DOHH2 (cell line): ENCODE measurements around the gene NCAPG2.

Experiments
- H3F3A ChIP-seq: fragments of 200-600 bp; sonication (generic), shearing (Covaris generic); 2 replicates; pipeline ENCODE4 v1.6.0; 2016; ENCODE audit warnings: antibody characterized with exemption, mild to moderate bottlenecking; ENCODE audit not compliant: control insufficient read depth, insufficient read depth
- H3K27ac ChIP-seq: fragments of 200-600 bp; sonication (generic); 2 replicates; pipeline ENCODE4 v1.5.1; 2014; ENCODE audit warnings: low read depth, mild to moderate bottlenecking, low read length, moderate library complexity
- H3K27me3 ChIP-seq: fragments of 200-600 bp; sonication (generic); 2 replicates; pipeline ENCODE4 v1.6.1; 2014; ENCODE audit warnings: mild to moderate bottlenecking, low read length, mixed read lengths; ENCODE audit not compliant: control insufficient read depth
- H3K36me3 ChIP-seq: fragments of 200-600 bp; sonication (generic); 2 replicates; pipeline ENCODE4 v1.6.1; 2014; ENCODE audit warnings: mild to moderate bottlenecking, low read length, moderate library complexity, mixed read lengths; ENCODE audit not compliant: control insufficient read depth
- H3K4me1 ChIP-seq: fragments of 200-600 bp; sonication (generic); 2 replicates; pipeline ENCODE4 v1.6.1; 2014; ENCODE audit warnings: mild to moderate bottlenecking, low read length, mixed read lengths; ENCODE audit not compliant: control insufficient read depth
- H3K4me2 ChIP-seq: fragments of 200-600 bp; sonication (generic); 2 replicates; pipeline ENCODE4 v1.6.0; 2014; ENCODE audit warnings: mild to moderate bottlenecking, low read length, moderate library complexity
- H3K4me3 ChIP-seq: fragments of 200-600 bp; sonication (generic); 2 replicates; pipeline ENCODE4 v1.5.1; 2014; ENCODE audit warnings: mild to moderate bottlenecking, low read length, mixed read lengths
- H3K79me2 ChIP-seq: fragments of 200-600 bp; sonication (generic); 2 replicates; pipeline ENCODE4 v1.6.1; 2014; ENCODE audit warnings: mild to moderate bottlenecking, low read length, mixed read lengths; ENCODE audit not compliant: control insufficient read depth
- H3K9me2 ChIP-seq: fragments of 200-600 bp; sonication (generic); replicated peaks from 2 replicates; pipeline ENCODE4 v1.6.1; 2014; ENCODE audit warnings: mild to moderate bottlenecking, low read length, mixed read lengths; ENCODE audit not compliant: control insufficient read depth
- H3K9me3 ChIP-seq: fragments of 200-600 bp; sonication (generic); 2 replicates; pipeline ENCODE4 v1.6.1; 2014; ENCODE audit warnings: antibody characterized with exemption, low read length, mixed read lengths; ENCODE audit not compliant: control insufficient read depth, insufficient read depth
- H4K20me1 ChIP-seq: fragments of 200-600 bp; sonication (generic); 2 replicates; pipeline ENCODE4 v1.6.0; 2014; ENCODE audit warnings: low read depth, mild to moderate bottlenecking, antibody characterized with exemption, low read length, moderate library complexity; ENCODE audit not compliant: control insufficient read depth, insufficient read depth
- EZH2phosphoT487 ChIP-seq: fragments of 200-600 bp; sonication (generic); IDR thresholded peaks from 2 replicates; pipeline ENCODE4 v1.6.1; 2017; ENCODE audit warnings: borderline replicate concordance, mild to moderate bottlenecking, antibody characterized with exemption, low read length, moderate library complexity, mixed read lengths
- TF ChIP-seq, protein P1 (sequence below): fragments of 200-600 bp; sonication (generic); IDR thresholded peaks from one replicate; pipeline ENCODE4 v1.5.1; 2014; ENCODE audit warnings: antibody characterized with exemption, mild to moderate bottlenecking, low read depth, low read length; ENCODE audit not compliant: poor library complexity, severe bottlenecking

NCAPG2 gene

DNA sequence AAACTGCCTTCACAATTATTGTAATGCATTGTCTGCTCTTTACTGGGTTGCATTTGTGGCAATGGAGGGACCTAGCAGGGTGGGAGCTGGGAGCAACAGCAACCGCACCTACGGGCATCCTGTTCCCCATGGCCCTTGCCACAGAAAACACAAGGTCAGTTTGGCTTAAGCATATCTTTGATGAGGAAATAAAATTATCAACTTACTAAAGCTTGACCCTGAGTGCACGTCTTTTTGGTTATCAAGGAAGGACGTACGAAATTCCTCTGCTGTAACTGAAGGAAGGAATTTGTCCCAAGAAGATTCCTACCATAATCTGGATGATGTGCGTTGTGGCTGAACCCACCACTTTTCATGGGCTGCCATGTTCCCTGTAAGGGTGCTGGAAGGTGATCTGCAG, 97.0 kb downstream of the NCAPG2 start:
- TF ChIP-seq, protein P1, sequence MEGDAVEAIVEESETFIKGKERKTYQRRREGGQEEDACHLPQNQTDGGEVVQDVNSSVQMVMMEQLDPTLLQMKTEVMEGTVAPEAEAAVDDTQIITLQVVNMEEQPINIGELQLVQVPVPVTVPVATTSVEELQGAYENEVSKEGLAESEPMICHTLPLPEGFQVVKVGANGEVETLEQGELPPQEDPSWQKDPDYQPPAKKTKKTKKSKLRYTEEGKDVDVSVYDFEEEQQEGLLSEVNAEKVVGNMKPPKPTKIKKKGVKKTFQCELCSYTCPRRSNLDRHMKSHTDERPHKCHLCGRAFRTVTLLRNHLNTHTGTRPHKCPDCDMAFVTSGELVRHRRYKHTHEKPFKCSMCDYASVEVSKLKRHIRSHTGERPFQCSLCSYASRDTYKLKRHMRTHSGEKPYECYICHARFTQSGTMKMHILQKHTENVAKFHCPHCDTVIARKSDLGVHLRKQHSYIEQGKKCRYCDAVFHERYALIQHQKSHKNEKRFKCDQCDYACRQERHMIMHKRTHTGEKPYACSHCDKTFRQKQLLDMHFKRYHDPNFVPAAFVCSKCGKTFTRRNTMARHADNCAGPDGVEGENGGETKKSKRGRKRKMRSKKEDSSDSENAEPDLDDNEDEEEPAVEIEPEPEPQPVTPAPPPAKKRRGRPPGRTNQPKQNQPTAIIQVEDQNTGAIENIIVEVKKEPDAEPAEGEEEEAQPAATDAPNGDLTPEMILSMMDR = no peak
- TF ChIP-seq EZH2phosphoT487 = no peak
- Histone ChIP-seq H3K9me3 (no peaks in the 10 kb centered on the region), H3K4me1 (peaks cover 11% of the 10 kb centered on the region), H3K4me3 (no peak overlapping the region), H3K4me2 (no peak overlapping the region), H3K36me3 (peaks cover 42% of the 10 kb centered on the region), H3K9me2 (no peaks in the 10 kb centered on the region), H3K27me3 (no peaks in the 10 kb centered on the region), H3K27ac (no peak overlapping the region), H3K79me2 (no peaks in the 10 kb centered on the region), H3F3A (no peaks in the 10 kb centered on the region), H4K20me1 (0 out of 2 replicates have a peak, but pooled peaks cover 5% of the 10 kb centered on the region)

DNA sequence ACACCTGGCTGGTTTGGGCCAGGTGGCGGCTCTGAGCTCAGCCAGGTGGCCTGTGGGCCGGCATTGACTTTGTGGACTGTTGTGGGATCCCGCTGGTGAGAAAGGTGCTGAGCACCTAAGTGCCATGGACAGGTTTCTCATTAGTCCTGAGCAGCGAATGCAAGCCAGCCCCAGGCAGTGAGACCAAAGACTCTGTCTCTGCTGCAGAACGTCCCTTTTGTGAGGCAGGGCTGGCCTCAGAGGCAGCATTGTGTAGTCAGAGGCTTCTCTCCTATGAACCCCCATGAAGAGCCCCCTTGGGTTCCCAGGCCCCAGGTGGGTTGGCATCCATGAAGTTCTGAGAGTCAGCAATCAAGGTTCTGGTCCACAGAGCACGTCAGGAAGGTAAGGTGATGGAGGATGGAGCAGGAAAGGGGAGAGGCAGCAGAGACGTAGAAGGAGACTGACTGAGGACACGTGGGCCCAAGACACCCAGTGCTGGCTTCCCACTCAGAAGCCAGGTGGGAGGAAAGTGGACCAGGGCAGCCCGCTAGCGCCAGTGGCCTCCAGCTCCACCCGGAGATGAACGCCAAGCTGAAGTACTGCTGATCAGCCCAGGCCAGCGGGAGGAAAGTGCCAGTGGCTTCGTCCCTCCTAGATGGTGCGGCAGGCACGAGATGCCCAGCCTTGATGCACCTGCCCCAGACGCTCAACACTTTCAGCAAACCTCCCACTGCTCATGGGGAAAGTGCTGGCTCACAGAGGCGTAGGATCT, 97.8 kb downstream of the NCAPG2 start:
- H4K20me1 ChIP-seq = 0 out of 2 replicates have a peak, but pooled peaks cover 2% of the 10 kb centered on the region
- H3K36me3 ChIP-seq = peaks cover 35% of the 10 kb centered on the region

DNA sequence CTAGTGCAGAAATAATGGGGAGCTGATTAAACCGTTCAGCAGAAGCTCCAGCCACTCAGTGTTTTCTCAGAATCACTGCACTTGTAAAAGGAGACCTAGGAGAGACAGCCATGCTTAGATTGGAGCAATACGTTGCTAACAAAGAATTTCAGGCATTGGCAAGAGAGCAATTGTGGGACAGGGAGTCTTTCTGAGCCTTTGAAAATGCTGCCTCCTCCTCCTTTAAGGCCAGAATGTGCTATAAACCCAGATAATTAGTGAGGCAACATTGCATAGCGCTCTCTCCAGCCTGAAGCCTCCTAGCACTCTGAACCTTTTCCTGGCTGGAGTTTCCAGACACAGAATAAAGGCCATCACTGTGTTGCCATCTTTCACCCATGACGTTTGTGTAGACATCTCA, 98.5 kb downstream of the NCAPG2 start:
- no peaks in the 10 kb centered on the region for H3K79me2 ChIP-seq
- no peaks in the 10 kb centered on the region for H4K20me1 ChIP-seq

More for the DNA sequence above, 97.8 kb downstream of the NCAPG2 start:
- Histone ChIP-seq H3K79me2 (no peaks in the 10 kb centered on the region), H3F3A (no peaks in the 10 kb centered on the region), H3K9me3 (no peaks in the 10 kb centered on the region), H3K4me2 (no peak overlapping the region), H3K4me3 (no peak overlapping the region), H3K27me3 (no peaks in the 10 kb centered on the region), H3K4me1 (peaks cover 8% of the 10 kb centered on the region; the same call in 1 of the 2 replicates), H3K27ac (no peak overlapping the region), H3K9me2 (no peaks in the 10 kb centered on the region)
- TF ChIP-seq, protein P1 = no peak

More for the DNA sequence above, 98.5 kb downstream of the NCAPG2 start:
- Histone ChIP-seq H3K4me2 (no peak overlapping the region), H3K36me3 (peaks cover 30% of the 10 kb centered on the region), H3K27me3 (no peaks in the 10 kb centered on the region), H3K9me2 (no peaks in the 10 kb centered on the region), H3K27ac (no peak overlapping the region), H3K4me3 (no peak overlapping the region), H3K9me3 (no peaks in the 10 kb centered on the region), H3K4me1 (peaks cover 8% of the 10 kb centered on the region; the same call in 1 of the 2 replicates), H3F3A (no peaks in the 10 kb centered on the region)
- TF ChIP-seq EZH2phosphoT487 = no peak
- TF ChIP-seq, protein P1 = no peak
